Aorta (tissue), 5 donors: ENCODE results near the gene IL17RE. TPM values are rescaled to one million over a fixed set of nuclear protein-coding genes. Genes with fewer than 3 reads are reported as not detected.
"Not testable (repeated sequence)": the region's sequence is repeated elsewhere in the genome, so short reads cannot be mapped to it uniquely, and the experiment has no call there.

Source experiments
- ATAC-seq: fragments of 200-7000 bp; cut with Tn5 transposase; one replicate; pipeline ENCODE4 v1.9.1; 2022; ENCODE audit warnings: moderate library complexity; ENCODE audit not compliant: low FRiP score
- DNase-seq, 2 donors: peaks; one replicate each; pipeline ENCODE4 v3.0.0-alpha.2; 2020
- H3K27ac ChIP-seq, 2 donors: one replicate each; pipeline ENCODE4 v1.5.1; 2013; ENCODE audit warnings: low read length in 2 of 2, mild to moderate bottlenecking in 2 of 2, moderate library complexity in 2 of 2, control low read depth in 1 of 2, inconsistent platforms in 1 of 2, low read depth in 1 of 2
- H3K27me3 ChIP-seq, 2 donors: one replicate each; pipeline ENCODE4 v1.6.1; 2013; ENCODE audit warnings: control low read depth in 1 of 2, low read length in 1 of 2, mild to moderate bottlenecking in 1 of 2, moderate library complexity in 1 of 2; ENCODE audit not compliant: insufficient read depth in 2 of 2, control insufficient read depth in 1 of 2
- H3K36me3 ChIP-seq, 2 donors: one replicate each; pipeline ENCODE4 v1.6.1; 2013; ENCODE audit warnings: control low read depth in 1 of 2, low read length in 1 of 2, mild to moderate bottlenecking in 1 of 2; ENCODE audit not compliant: insufficient read depth in 2 of 2, control insufficient read depth in 1 of 2
- H3K4me1 ChIP-seq, 2 donors: one replicate each; pipeline ENCODE4 v1.6.1; 2013; ENCODE audit warnings: low read length in 2 of 2, control low read depth in 1 of 2, mild to moderate bottlenecking in 1 of 2, moderate library complexity in 1 of 2; ENCODE audit not compliant: insufficient read depth in 2 of 2, control insufficient read depth in 1 of 2
- H3K4me3 ChIP-seq, 2 donors: one replicate each; pipeline ENCODE4 v1.5.1; 2013; ENCODE audit warnings: low read length in 2 of 2, control low read depth in 1 of 2, mild to moderate bottlenecking in 1 of 2
- H3K9me3 ChIP-seq: one replicate; pipeline ENCODE4 v1.6.1; 2013; ENCODE audit warnings: mild to moderate bottlenecking, low read length; ENCODE audit not compliant: control insufficient read depth
- WGBS, 2 donors: extraction: QIAGEN DNeasy Blood & Tissue Kit; methylation state at CpG; one replicate each; pipeline ENCODE4 v1.1.7; 2013; 5-methylcytosine and 5-hydroxymethylcytosine counted together
- intact Hi-C, 2 donors: fragments of 100-400 bp; cut with DNase I; formaldehyde crosslinking; loops; one replicate each; pipeline versions ENCODE4 v1.14.2 to v1.15.0; 2022
- polyA plus RNA-seq, 2 donors: library from polyadenylated mRNA; stranded (reverse); fragments of 200-250 nt; gene quantifications; one replicate each; pipeline ENCODE4 v1.2.3, GENCODE V29; 2013
- total RNA-seq, 2 donors: library from RNA; stranded (reverse); fragmentation: NEBNext Ultra II Directional; extraction: Animal tissue kit (Norgen Biotek cat#: 25700); gene quantifications; one replicate each; pipeline ENCODE4 v1.2.1, GENCODE V29; 2021
- donor health status: healthy with polysubstance abuse.
- donor health status: Bipolar disorder and iron deficiency.
- donor health status: DM: no; HTN: no; CAD: no.
- donor health status: DM: no; HTN: no; CAD: no.
- donor health status: DM: yes; HTN: yes; CAD: no.

The IL17RE gene
- total and polyA plus RNA-seq, 4 donors = 7.0 to 14.5 (median 12.3) TPM

DNA sequence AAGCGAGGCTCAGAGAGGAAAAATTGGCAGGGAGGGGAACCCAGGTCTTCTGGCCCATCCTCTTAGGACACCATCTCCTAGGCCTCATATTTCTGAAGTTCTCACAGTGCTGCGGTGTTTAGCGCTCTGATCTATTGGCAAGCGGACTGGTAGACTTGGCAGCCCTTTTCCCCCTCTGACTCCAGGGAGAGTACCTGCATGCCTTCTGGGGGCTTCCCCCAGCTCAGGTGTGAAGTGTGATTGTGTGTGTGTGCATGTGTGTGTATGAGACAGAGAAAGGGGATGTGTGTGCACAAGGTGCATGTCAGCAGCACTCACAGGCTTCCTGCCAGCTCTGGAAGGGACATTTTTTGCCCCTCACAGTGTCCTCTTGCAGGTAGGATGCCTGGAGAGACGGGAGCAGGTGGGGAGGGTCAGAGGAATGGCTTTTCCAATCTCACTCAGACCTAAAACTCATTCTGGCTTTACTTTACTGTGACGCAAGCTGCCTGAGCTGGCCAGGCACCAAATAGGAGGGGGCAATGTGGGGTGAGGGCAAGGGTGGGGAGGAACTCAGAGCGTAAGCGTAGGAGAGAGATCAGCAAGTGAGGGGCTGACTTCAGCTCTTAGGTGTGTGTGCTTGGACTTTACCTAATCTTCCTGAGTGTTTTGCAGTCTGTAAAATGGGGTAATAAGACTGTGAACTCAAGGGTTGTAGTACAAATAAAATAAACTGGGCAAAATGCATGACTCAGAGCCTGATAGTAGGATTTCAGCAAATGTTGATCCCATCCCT is 4.0 kb upstream of the IL17RE start:
- Histone ChIP-seq H3K4me3 (no peak overlapping the region), H3K9me3 (no peaks in the 10 kb centered on the region), H3K36me3 (no peaks in the 10 kb centered on the region), H3K27me3 (no peaks in the 10 kb centered on the region), H3K27ac (no peak overlapping the region), H3K4me1 (no peaks in the 10 kb centered on the region)
- intact Hi-C loops = no loop called here
- DNase-seq (no peak), ATAC-seq (no peak)
- 18 to 34% methylated on average over 8 of the region's 8 CpGs for WGBS, 2 donors

GRCh38 chr3:9899289-9899791 is 3.3 kb upstream of the IL17RE start:
- 58 to 64% methylated on average over 3 of the region's 3 CpGs for WGBS, 2 donors
- Histone ChIP-seq H3K36me3 (no peaks in the 10 kb centered on the region), H3K27me3 (no peaks in the 10 kb centered on the region), H3K27ac (no peak overlapping the region), H3K4me3 (no peak overlapping the region), H3K9me3 (no peaks in the 10 kb centered on the region), H3K4me1 (no peaks in the 10 kb centered on the region)
- ATAC-seq = no peak
- intact Hi-C loops = no loop called here
- no peak for DNase-seq

- H3K4me1 ChIP-seq, H3K9me3 ChIP-seq, H3K36me3 ChIP-seq, H3K27me3 ChIP-seq, intact Hi-C loops, ATAC-seq, H3K4me3 ChIP-seq, H3K27ac ChIP-seq: not testable (repeated sequence)
- WGBS, 2 donors = 94 to 100% methylated on average over 6 of the region's 6 CpGs
- peak in 1 of 2 donors; percentile 8 for DNase-seq
These were observed 1.7 kb upstream of the IL17RE start for GRCh38 chr3:9900965-9901415.

DNA sequence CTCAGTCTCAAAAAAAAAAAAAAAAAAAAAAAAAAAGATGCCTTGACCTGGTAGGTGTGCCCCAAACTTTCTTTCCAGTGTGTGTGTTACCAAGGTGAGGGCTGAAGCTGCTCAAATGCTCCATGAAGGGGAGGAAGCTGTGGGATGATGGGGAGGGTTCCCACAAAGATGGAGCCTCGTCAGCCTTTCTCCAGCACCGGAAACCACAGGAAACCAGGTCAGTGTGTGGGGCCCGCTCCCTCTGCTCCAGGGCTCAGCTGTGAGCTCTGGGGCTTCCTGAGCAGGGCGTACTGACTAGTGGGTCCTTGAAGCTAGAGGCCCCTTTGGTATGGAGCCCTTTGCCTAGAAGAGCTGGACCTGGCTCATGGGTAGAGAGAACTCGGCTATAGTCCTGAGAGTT is 681 bp upstream of the IL17RE start:
- DNase-seq (no peak), ATAC-seq (no peak)
- H3K27ac ChIP-seq = no peak overlapping the region
- H3K27me3 ChIP-seq = no peaks in the 10 kb centered on the region
- H3K36me3 ChIP-seq = no peaks in the 10 kb centered on the region
- H3K4me3 ChIP-seq = no peak overlapping the region
- intact Hi-C loops = no loop called here
- WGBS, 2 donors = 90 to 95% methylated on average over 5 of the region's 5 CpGs
- H3K9me3 ChIP-seq = no peaks in the 10 kb centered on the region
- no peaks in the 10 kb centered on the region for H3K4me1 ChIP-seq

DNA sequence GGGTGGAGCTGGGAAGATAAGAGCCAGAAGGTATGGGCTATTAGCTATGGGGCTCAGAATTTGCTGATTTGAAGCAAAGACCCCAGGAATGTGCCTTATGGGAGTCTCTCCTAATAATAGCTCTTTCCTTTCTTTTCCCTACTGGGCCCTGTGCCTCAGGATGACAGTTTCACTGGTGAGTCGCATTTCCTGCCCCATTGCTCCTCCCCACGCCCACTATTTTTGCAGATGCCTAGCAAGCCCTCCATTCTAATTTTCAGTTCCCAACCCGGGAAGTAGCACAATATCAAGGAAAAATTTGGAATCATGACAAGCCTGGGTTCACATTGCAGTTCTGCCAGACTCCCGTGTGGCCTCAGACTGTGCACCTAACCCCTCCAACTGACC is 583 bp downstream of the IL17RE start:
- H3K4me3 ChIP-seq = peak overlapping the region in 1 of 2 donors; percentile 3
- H3K36me3 ChIP-seq = no peaks in the 10 kb centered on the region
- DNase-seq = peak in 1 of 2 donors; percentile 58
- H3K27me3 ChIP-seq = no peaks in the 10 kb centered on the region
- no peaks in the 10 kb centered on the region for H3K9me3 ChIP-seq
- ATAC-seq = no peak
- H3K27ac ChIP-seq = peak overlapping the region in 1 of 2 donors; percentile 11
- intact Hi-C loops = no loop called here
- no peaks in the 10 kb centered on the region for H3K4me1 ChIP-seq
- 14 to 21% methylated on average over 4 of the region's 4 CpGs for WGBS, 2 donors

DNA sequence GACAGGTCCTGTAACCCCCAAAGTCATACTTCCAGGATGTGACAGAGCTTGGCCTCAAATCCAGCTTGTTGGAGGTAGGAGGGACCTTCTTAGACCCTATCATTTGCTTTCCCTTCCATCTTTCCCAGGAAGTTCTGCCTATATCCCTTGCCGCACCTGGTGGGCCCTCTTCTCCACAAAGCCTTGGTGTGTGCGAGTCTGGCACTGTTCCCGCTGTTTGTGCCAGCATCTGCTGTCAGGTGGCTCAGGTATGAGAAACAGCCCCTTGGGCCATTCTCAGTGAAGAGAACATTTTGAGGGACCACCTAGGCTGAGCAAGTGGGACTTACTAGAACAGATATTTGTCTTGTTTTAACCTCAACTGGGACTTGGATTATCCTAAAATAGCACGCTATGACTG is 1.3 kb downstream of the IL17RE start:
- 92 to 95% methylated on average over 4 of the region's 4 CpGs for WGBS, 2 donors
- Histone ChIP-seq H3K4me3 (no peak overlapping the region), H3K27ac (no peak overlapping the region), H3K9me3 (no peaks in the 10 kb centered on the region), H3K36me3 (no peaks in the 10 kb centered on the region), H3K4me1 (no peaks in the 10 kb centered on the region), H3K27me3 (no peaks in the 10 kb centered on the region)
- DNase-seq (peak in 1 of 2 donors; percentile 51), ATAC-seq (no peak)
- intact Hi-C loops = no loop called here

- Histone ChIP-seq H3K9me3 (no peaks in the 10 kb centered on the region), H3K36me3 (no peaks in the 10 kb centered on the region), H3K27me3 (no peaks in the 10 kb centered on the region), H3K4me1 (no peaks in the 10 kb centered on the region), H3K4me3 (no peak overlapping the region), H3K27ac (no peak overlapping the region)
- 93 to 95% methylated on average over 5 of the region's 5 CpGs for WGBS, 2 donors
- ATAC-seq (no peak), DNase-seq (peak in 1 of 2 donors; percentile 28)
- intact Hi-C loops = no loop called here
These were observed 3.8 kb downstream of the IL17RE start for GRCh38 chr3:9906480-9906879.

DNA sequence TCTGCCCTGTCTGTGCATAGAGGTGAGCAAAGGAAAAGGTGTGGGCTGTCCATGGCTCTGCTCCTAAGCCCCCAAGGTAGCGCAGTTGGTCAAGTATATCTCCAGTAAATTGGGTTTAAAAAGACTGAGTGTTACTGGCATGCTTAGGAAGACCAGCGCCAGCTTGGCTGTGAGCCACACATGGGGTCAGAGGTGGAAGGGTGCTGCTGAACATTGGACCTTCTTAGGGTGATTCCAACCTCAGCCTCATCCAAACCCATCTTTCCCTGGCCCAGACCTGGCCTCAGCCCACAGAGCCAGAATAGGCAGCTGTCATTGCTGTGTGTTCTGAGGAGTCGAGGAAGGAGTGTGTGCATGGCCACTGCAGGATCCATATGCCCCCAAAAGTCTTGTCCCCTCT is 5.6 kb downstream of the IL17RE start:
- WGBS, 2 donors = 88% methylated on average over 3 of the region's 3 CpGs
- DNase-seq (peak in 1 of 2 donors; percentile 44), ATAC-seq (no peak)
- Histone ChIP-seq H3K4me3 (no peak overlapping the region), H3K27ac (no peak overlapping the region), H3K36me3 (no peaks in the 10 kb centered on the region), H3K4me1 (no peaks in the 10 kb centered on the region), H3K9me3 (no peaks in the 10 kb centered on the region), H3K27me3 (no peaks in the 10 kb centered on the region)
- intact Hi-C loops = no loop called here
